Parathyroid adenoma (tissue), 2 donors: ENCODE results near the gene HIGD1A.

Experiments used
- H2AFZ ChIP-seq: fragments of 300-600 bp; sonication (generic); one replicate; pipeline ENCODE4 v1.7.0; 2017; ENCODE audit warnings: antibody characterized with exemption, mild to moderate bottlenecking
- H3K27ac ChIP-seq: fragments of 300-600 bp; sonication (generic); one replicate; pipeline ENCODE4 v1.7.0; 2017
- H3K27me3 ChIP-seq: fragments of 300-600 bp; sonication (generic); one replicate; pipeline ENCODE4 v1.7.0; 2017; ENCODE audit warnings: low read length; ENCODE audit not compliant: control insufficient read depth, insufficient read depth
- H3K36me3 ChIP-seq: fragments of 300-600 bp; sonication (generic); one replicate; pipeline ENCODE4 v1.7.0; 2017; ENCODE audit warnings: low read length; ENCODE audit not compliant: control insufficient read depth, insufficient read depth
- H3K4me1 ChIP-seq: fragments of 300-600 bp; sonication (generic); one replicate; pipeline ENCODE4 v1.7.0; 2017; ENCODE audit warnings: control low read depth
- H3K4me2 ChIP-seq: fragments of 300-600 bp; sonication (generic); one replicate; pipeline ENCODE4 v1.7.0; 2017; ENCODE audit warnings: low read length
- H3K4me3 ChIP-seq: fragments of 300-600 bp; sonication (generic); one replicate; pipeline ENCODE4 v1.7.0; 2017; ENCODE audit warnings: low read depth, low read length
- H3K79me2 ChIP-seq: fragments of 300-600 bp; sonication (generic); one replicate; pipeline ENCODE4 v1.7.0; 2017; ENCODE audit warnings: control low read depth
- H3K9ac ChIP-seq: fragments of 300-600 bp; sonication (generic); one replicate; pipeline ENCODE4 v1.7.0; 2017; ENCODE audit warnings: mild to moderate bottlenecking
- H3K9me3 ChIP-seq: fragments of 300-600 bp; sonication (generic); one replicate; pipeline ENCODE4 v1.7.0; 2017; ENCODE audit warnings: low read length; ENCODE audit not compliant: control insufficient read depth
- CTCF ChIP-seq: fragments of 300-600 bp; sonication (generic); IDR thresholded peaks from one replicate; pipeline ENCODE4 v1.7.0; 2017; ENCODE audit warnings: antibody characterized with exemption, mild to moderate bottlenecking
- donor health status: primary hyperparathyroidism.

HIGD1A gene

DNA sequence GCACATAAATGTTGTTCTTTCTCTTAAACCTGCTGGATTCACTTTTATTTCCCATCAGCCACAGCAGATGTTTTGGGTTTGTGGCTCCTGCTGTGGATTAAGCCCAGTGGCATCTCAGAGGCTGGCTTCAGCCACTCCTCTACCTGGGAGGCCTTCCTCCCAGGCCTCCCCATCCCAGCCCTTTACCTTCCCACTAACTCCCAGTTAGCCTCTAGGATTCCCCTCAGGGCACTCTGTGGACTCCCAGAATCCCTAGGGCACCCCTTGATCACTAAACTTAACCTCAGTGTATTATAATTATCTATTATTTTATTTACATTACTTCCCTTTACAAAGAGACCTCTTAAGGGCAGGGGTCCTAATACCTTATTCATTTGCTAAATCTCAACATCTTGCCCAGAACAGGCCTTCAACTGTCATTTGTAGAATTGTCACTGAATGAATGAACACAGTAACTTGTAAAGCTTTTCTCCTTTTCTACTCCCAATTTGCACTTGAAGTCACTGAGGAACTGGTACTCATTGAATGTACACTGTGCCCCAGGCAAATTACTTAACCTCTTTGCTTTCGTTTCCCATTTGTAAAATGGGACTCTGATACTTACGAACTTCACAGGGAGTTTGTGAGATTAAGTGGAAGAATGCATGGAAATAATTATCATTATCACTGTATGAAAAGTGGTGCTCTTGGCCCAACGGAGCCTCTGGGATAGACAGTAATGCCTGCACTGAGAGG lies 39.6 kb downstream of the HIGD1A start:
- H3K36me3 ChIP-seq: no peaks in the 10 kb centered on the region
- no peak overlapping the region for H2AFZ ChIP-seq
- no peaks in the 10 kb centered on the region for H3K9me3 ChIP-seq
- H3K79me2 ChIP-seq: no peaks in the 10 kb centered on the region
- no peaks in the 10 kb centered on the region for H3K4me1 ChIP-seq
- no peaks in the 10 kb centered on the region for H3K27me3 ChIP-seq
- no peak for TF ChIP-seq CTCF
- no peak overlapping the region for H3K27ac ChIP-seq
- no peak overlapping the region for H3K4me3 ChIP-seq
- H3K9ac ChIP-seq: no peak overlapping the region
- H3K4me2 ChIP-seq: no peak overlapping the region

DNA sequence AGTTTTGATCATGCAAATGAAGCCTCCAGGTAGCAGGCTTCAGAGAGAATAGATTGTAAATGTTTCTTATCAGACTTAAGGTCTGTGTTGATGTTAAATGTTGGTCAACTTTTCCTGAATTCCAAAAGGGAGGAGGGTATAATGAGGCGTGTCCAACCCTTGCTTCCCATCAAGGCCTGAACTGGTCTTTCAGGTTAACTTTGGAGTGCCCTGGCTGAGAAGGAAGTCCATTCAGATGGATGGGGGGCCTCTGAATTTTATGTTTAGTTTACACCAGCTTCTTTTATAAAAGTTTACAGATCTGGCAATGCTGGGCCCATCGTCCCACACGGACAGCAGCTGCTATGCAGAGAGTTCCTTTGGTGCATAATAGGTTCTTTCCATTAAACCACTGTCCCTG lies 40.2 kb downstream of the HIGD1A start:
- Histone ChIP-seq H3K27me3 (no peaks in the 10 kb centered on the region), H3K4me2 (no peak overlapping the region), H3K4me1 (no peaks in the 10 kb centered on the region), H3K27ac (no peak overlapping the region), H3K9ac (no peak overlapping the region), H3K79me2 (no peaks in the 10 kb centered on the region), H3K36me3 (no peaks in the 10 kb centered on the region), H3K4me3 (no peak overlapping the region), H3K9me3 (no peaks in the 10 kb centered on the region), H2AFZ (no peak overlapping the region)
- TF ChIP-seq CTCF: no peak

DNA sequence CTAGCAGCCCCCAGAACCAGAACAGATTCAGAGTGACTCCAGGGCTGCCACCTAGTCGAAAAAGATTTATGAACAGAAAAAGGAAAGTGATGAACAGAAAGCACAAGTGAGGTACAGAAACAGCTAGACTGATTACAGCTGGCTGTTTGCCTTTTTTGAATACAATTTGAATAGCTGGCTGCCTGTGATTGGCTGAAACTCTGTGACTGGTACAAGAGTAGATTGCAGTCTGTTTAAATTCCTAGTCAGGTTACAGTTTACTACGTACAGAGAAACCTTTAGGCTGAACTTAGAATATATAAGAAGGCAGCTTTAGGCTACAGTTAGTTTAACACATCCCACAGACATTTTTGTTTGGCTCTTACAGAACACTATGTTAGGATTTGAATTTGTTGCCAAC lies 41.3 kb downstream of the HIGD1A start:
- Histone ChIP-seq H3K4me3 (no peak overlapping the region), H3K9me3 (no peaks in the 10 kb centered on the region), H3K27ac (no peak overlapping the region), H3K36me3 (no peaks in the 10 kb centered on the region), H3K79me2 (no peaks in the 10 kb centered on the region), H3K9ac (no peak overlapping the region), H3K4me1 (no peaks in the 10 kb centered on the region), H3K27me3 (no peaks in the 10 kb centered on the region), H3K4me2 (no peak overlapping the region), H2AFZ (no peak overlapping the region)
- TF ChIP-seq CTCF: no peak

DNA sequence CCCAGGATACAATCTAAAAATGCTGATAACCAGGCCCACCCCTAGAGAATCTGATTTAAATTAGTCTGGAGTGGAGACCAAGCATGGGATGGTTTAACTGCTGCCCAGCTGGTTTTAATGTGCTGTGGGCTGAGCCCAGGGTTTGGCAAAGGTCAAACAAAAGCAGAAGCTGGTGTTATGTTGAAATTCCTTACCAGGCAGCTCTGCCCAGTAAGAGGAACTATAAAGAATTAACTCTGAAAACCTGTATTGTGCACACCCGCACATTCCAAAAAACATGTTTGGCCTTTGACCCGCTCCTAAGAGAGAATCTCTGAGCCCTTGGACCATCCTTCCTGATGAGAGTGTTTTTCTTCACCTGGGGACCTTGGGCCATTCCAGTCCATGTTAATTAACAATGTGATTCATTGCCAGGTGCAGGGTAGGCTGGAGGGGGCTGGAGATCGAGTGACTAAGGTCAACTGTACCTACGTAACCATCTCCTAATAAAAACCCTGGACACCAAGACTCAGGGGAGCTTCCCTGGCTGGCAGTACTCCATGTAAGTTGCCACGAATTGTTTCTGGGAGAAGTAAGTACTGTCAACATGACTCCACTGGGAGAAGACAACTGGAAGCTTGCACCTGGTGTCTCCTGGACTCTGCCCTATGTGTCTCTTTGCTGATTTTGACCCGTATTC lies 42.1 kb downstream of the HIGD1A start:
- Histone ChIP-seq H3K4me2 (no peak overlapping the region), H3K36me3 (no peaks in the 10 kb centered on the region), H3K4me1 (no peaks in the 10 kb centered on the region), H3K4me3 (no peak overlapping the region), H3K27ac (no peak overlapping the region), H3K27me3 (no peaks in the 10 kb centered on the region), H3K9me3 (no peaks in the 10 kb centered on the region), H3K79me2 (no peaks in the 10 kb centered on the region), H3K9ac (no peak overlapping the region), H2AFZ (no peak overlapping the region)
- no peak for TF ChIP-seq CTCF

DNA sequence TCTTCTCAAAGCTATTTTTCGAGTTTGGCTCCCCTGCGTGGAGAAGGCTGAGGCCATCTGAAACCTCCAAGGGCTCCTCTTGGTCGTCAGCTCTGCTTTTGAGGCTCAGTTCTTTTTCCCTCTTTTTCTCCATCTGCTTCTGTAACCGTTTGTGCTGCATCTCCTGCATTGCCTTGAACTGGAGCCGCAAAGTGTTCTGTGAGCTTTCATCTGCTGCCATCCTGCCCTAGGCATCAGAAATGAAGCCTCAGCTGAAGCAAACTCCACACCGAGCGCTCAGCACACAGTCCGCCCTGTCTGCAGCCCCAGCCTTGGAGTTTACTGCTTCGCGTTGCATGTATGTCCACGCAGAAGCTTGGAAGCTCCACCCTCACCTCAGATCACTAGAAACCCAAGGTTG lies 46.2 kb downstream of the HIGD1A start:
- Histone ChIP-seq H3K4me2 (no peak overlapping the region), H3K9me3 (no peaks in the 10 kb centered on the region), H2AFZ (no peak overlapping the region), H3K9ac (no peak overlapping the region), H3K36me3 (no peaks in the 10 kb centered on the region), H3K79me2 (no peaks in the 10 kb centered on the region), H3K4me3 (no peak overlapping the region), H3K27ac (no peak overlapping the region), H3K27me3 (no peaks in the 10 kb centered on the region), H3K4me1 (no peaks in the 10 kb centered on the region)
- no peak for TF ChIP-seq CTCF
